HEK293T (cell line): ENCODE results near the gene FTL.

Experiments used
- CTCF ChIA-PET: fragments of 350-600 bp; formaldehyde crosslinking; extraction: SDS; loops from one replicate; lab custom pipeline; 2021; ENCODE audit warnings: antibody characterized with exemption, inconsistent platforms; lab: Yijun Ruan, JAX
- POLR2A ChIA-PET: fragments of 350-600 bp; formaldehyde crosslinking; extraction: SDS; loops from one replicate; lab custom pipeline; 2020; ENCODE audit warnings: antibody characterized with exemption, inconsistent platforms; lab: Yijun Ruan, JAX
- DNase-seq: peaks from one replicate; pipeline ENCODE4 v3.0.0; 2012; ENCODE audit warnings: mixed read lengths; ENCODE audit errors: extremely low spot score
- ARNT ChIP-seq: fragments of 450-650 bp; IDR thresholded peaks from 2 replicates; pipeline ENCODE4 v1.6.1; 2017; ENCODE audit warnings: mild to moderate bottlenecking
- BHLHE40 ChIP-seq: fragments of 450-650 bp; IDR thresholded peaks from 2 replicates; pipeline ENCODE4 v1.6.1; 2016; ENCODE audit warnings: mild to moderate bottlenecking, moderate library complexity, borderline replicate concordance
- CTBP1 ChIP-seq: fragments of 450-650 bp; IDR thresholded peaks from 2 replicates; pipeline ENCODE4 v1.6.1; 2016; ENCODE audit warnings: borderline replicate concordance
- ELF4 ChIP-seq: fragments of 450-650 bp; IDR thresholded peaks from 2 replicates; pipeline ENCODE4 v1.6.1; 2017; ENCODE audit warnings: antibody characterized with exemption
- FOXA1 ChIP-seq: fragments of 450-650 bp; IDR thresholded peaks from 2 replicates; pipeline ENCODE4 v1.6.1; 2016; ENCODE audit warnings: mild to moderate bottlenecking
- FOXK2 ChIP-seq: fragments of 450-650 bp; IDR thresholded peaks from 2 replicates; pipeline ENCODE4 v1.6.1; 2016; ENCODE audit warnings: mild to moderate bottlenecking
- FOXM1 ChIP-seq: fragments of 450-650 bp; IDR thresholded peaks from 2 replicates; pipeline ENCODE4 v1.6.1; 2017; ENCODE audit warnings: mild to moderate bottlenecking, borderline replicate concordance
- HDGF ChIP-seq: fragments of 450-650 bp; IDR thresholded peaks from 2 replicates; pipeline ENCODE4 v1.6.1; 2017; ENCODE audit warnings: antibody characterized with exemption, borderline replicate concordance
- L3MBTL2 ChIP-seq: fragments of 450-650 bp; conservative IDR thresholded peaks from 2 replicates; pipeline ENCODE4 v1.6.1; 2016; ENCODE audit warnings: mild to moderate bottlenecking
- LEF1 ChIP-seq: fragments of 450-650 bp; IDR thresholded peaks from 2 replicates; pipeline ENCODE4 v1.6.1; 2017; ENCODE audit warnings: mild to moderate bottlenecking, borderline replicate concordance
- NFRKB ChIP-seq: fragments of 450-650 bp; IDR thresholded peaks from 2 replicates; pipeline ENCODE4 v1.6.1; 2016; ENCODE audit warnings: mild to moderate bottlenecking, moderate library complexity
- PKNOX1 ChIP-seq: fragments of 450-650 bp; IDR thresholded peaks from 2 replicates; pipeline ENCODE4 v1.6.1; 2016
- SP1 ChIP-seq: fragments of 450-650 bp; IDR thresholded peaks from 2 replicates; pipeline ENCODE4 v1.6.1; 2017
- SUZ12 ChIP-seq: fragments of 450-650 bp; IDR thresholded peaks from 2 replicates; pipeline ENCODE4 v1.6.1; 2016; ENCODE audit warnings: mild to moderate bottlenecking
- TARDBP ChIP-seq: fragments of 450-650 bp; IDR thresholded peaks from 2 replicates; pipeline ENCODE4 v1.6.1; 2016
- ZNF384 ChIP-seq: fragments of 450-650 bp; IDR thresholded peaks from 2 replicates; pipeline ENCODE4 v1.6.1; 2016

The FTL gene

GRCh38 chr19:48950830-48951519 is 14.1 kb upstream of the FTL start:
- TF ChIP-seq HDGF (no peak), FOXA1 (no peak), FOXK2 (no peak), CTBP1 (no peak), ARNT (no peak), ZNF384 (no peak), SUZ12 (no peak), L3MBTL2 (no peak), NFRKB (no peak), BHLHE40 (no peak), LEF1 (no peak), SP1 (no peak), FOXM1 (no peak), PKNOX1 (no peak), TARDBP (no peak), ELF4 (no peak)
- ChIA-PET POLR2A (interaction anchor here (0.5 to 0.7 kb wide), 3 partner anchors 13 to 78 kb away, joined by 3 to 4 read pairs (median 3); partner anchors contain the start of gene PPP1R15A), CTCF (no interaction called here)
- no peak for DNase-seq

- ChIA-PET CTCF (interaction anchor here (0.6 to 2.2 kb wide), 2 partner anchors 18 to 310 kb away, joined by 3 to 10 read pairs; no protein-coding TSS in a partner anchor), POLR2A (interaction anchor here (0.6 to 3.1 kb wide), 5 partner anchors 11 to 160 kb away, joined by 3 to 18 read pairs (median 7); partner anchors contain the start of gene DHDH)
- TF ChIP-seq HDGF (no peak), L3MBTL2 (no peak), FOXK2 (no peak), PKNOX1 (no peak), ELF4 (no peak), FOXA1 (no peak), ZNF384 (no peak), CTBP1 (no peak), LEF1 (no peak), SP1 (no peak), ARNT (no peak), SUZ12 (no peak), TARDBP (no peak), FOXM1 (no peak), NFRKB (no peak)
- no peak for DNase-seq
These were observed 12.0 kb upstream of the FTL start for GRCh38 chr19:48953141-48953540.

DNA sequence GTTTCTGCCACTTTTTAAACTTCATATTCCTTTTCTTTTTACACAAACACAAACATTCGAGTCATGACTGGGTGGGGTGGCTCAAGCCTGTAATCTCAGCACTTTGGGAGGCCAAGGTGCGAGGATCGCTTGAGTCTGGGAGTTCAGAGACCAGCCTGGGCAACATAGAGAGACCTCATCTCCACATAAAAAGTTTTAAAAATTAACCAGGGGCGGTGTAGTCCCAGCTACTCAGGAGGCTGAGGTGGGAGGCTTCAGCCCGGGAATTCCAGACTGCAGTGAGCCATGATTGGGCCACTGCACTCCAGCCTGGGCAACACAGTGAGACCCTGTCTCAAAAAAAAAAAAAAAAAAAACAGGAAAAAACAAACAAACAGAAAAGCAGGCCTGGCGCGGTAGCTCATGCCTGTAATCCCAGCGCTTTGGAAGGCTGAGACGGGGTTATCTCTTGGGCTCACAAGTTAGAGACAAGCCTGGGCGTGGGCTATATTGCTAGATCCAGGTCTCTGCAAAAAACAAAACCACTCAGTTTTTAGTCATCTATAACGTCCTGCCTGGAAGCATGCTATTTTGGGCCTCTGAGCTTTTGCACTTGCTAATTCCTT is 11.0 kb upstream of the FTL start:
- CTCF ChIA-PET, result interaction anchor here (0.6 to 2.2 kb wide), 3 partner anchors 17 to 425 kb away, joined by 3 to 10 read pairs (median 5); partner anchors contain the start of gene DHDH
- TF ChIP-seq ZNF384, result peak; percentile 88
- TF ChIP-seq FOXM1, result no peak
- POLR2A ChIA-PET, result interaction anchor here (0.6 to 3.1 kb wide), 14 partner anchors 8 to 723 kb away, joined by 3 to 18 read pairs (median 4); partner anchors contain the start of genes DHDH, FTL, GYS1 and PPP1R15A
- DNase-seq, result no peak

DNA sequence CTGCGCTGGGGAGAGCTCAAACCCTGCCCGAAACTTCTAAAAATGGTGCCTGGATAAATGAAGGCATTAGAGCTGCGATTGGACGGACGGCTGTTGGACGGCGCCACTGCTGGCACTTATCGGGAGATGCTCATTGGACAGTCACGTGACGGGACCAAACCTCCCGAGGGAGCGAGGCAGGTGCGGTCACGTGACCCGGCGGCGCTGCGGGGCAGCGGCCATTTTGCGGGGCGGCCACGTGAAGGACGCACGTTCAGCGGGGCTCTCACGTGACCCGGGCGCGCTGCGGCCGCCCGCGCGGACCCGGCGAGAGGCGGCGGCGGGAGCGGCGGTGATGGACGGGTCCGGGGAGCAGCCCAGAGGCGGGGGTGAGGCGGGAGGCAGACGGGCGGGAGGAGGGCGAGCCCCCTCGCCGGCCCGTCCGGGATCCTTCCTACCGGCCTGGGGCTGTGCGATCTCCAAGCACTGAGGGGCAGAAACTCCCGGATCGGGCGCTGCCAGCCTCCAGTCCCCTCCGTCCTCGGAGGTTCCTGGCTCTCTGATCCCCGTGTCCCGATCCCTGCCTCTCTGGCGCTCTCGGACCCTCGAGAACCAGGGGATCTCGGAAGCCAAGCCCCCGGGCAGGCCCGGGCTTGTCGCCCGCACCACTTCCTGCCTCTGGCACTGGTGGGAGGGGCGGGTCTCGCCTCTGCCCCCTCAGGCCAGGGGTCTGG is 10.4 kb upstream of the FTL start, which contains the start of gene BAX:
BAX (plus strand) TSS at position 281 of the 713 bp plus-strand sequence; CDS start at position 335, 54 bp downstream.
- TF ChIP-seq ELF4 (no peak), ARNT (0 out of 2 replicates have a peak, but pooled peaks have one; percentile 55), PKNOX1 (peak; percentile 45)
- DNase-seq, result peak; percentile 98
- POLR2A ChIA-PET, result interaction anchor here (0.6 to 3.1 kb wide), 14 partner anchors 8 to 722 kb away, joined by 3 to 18 read pairs (median 4); partner anchors contain the start of genes DHDH, FTL, GYS1 and PPP1R15A
- CTCF ChIA-PET, result interaction anchor here (0.6 to 2.2 kb wide), 3 partner anchors 16 to 425 kb away, joined by 3 to 10 read pairs (median 5); partner anchors contain the start of gene DHDH

DNA sequence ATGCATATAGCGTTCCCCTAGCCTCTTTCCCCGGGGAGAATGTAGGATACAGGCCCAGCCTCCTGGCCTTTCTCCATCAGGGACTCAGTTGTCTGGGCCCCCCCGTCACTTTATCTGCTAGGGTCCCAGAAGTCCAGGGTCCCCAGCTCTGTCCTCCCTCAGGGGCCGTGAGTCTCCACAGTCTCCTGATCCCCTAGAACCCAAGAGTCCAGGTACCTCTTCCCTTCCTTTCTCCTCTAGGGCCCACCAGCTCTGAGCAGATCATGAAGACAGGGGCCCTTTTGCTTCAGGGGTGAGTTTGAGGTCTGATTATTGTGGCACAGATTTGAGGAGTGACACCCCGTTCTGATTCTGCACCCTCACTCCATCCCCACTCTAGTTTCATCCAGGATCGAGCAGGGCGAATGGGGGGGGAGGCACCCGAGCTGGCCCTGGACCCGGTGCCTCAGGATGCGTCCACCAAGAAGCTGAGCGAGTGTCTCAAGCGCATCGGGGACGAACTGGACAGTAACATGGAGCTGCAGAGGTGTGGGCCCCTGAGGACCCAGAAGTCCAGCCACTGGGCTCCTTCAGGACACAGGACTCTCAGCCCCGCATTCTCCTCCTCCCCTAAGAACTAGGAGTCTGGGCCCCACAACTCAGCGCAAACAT is 9.7 kb upstream of the FTL start:
- TF ChIP-seq ARNT (no peak), BHLHE40 (no peak), FOXK2 (no peak), TARDBP (no peak), ELF4 (no peak), HDGF (no peak)
- CTCF ChIA-PET, result no interaction called here
- POLR2A ChIA-PET, result interaction anchor here (1.1 to 3.1 kb wide), 4 partner anchors 9 to 38 kb away, joined by 3 to 18 read pairs (median 6); partner anchors contain the start of genes FTL, GYS1 and RUVBL2
- no peak for DNase-seq
